Naive thymus-derived CD4-positive, alpha-beta T cell (primary cell): ENCODE results near the gene CHST13. TPM values are rescaled to one million over a fixed set of nuclear protein-coding genes. Genes with fewer than 3 reads are reported as not detected.
A peak's percentile ranks its signal among the peaks of the same experiment; 100 is the strongest.

ENCODE experiments used
- ATAC-seq: fragments of 150-1000 bp; cut with Tn5 transposase; 2 replicates; pipeline ENCODE4 v1.10.0; 2021; ENCODE audit warnings: mild to moderate bottlenecking, moderate library complexity
- CTCF ChIA-PET: fragments of 350-600 bp; sonication (Branson Sonifier 250); formaldehyde crosslinking; loops from one replicate; lab custom pipeline; 2021; ENCODE audit warnings: antibody characterized with exemption; lab: Charles Lee
- POLR2A ChIA-PET: fragments of 350-600 bp; sonication (Branson Sonifier 250); formaldehyde crosslinking; loops from one replicate; lab custom pipeline; 2021; ENCODE audit warnings: antibody characterized with exemption, inconsistent platforms; lab: Charles Lee
- DNase-seq, 9 donors: peaks; one replicate each; pipeline versions ENCODE4 v3.0.0 to v3.0.0-alpha.2; 2020 to 2022; ENCODE audit warnings: mixed read lengths in 1 of 9
- H3K27ac ChIP-seq: one replicate; pipeline ENCODE4 v1.7.0; 2013; ENCODE audit warnings: mild to moderate bottlenecking, low read depth, low read length, moderate library complexity
- H3K27me3 ChIP-seq, 2 donors: one replicate each; pipeline ENCODE4 v1.7.0; 2013; ENCODE audit warnings: low read length in 2 of 2, mild to moderate bottlenecking in 2 of 2, moderate library complexity in 2 of 2; ENCODE audit not compliant: control insufficient read depth in 2 of 2, insufficient read depth in 2 of 2
- H3K36me3 ChIP-seq, 3 experiments: 1 replicate in 2 of 3; 2 replicates in 1 of 3; pipeline ENCODE4 v1.7.0; 2013; ENCODE audit warnings: low read length in 3 of 3, mild to moderate bottlenecking in 3 of 3, moderate library complexity in 1 of 3; ENCODE audit not compliant: insufficient read depth in 3 of 3, control insufficient read depth in 2 of 3
- H3K4me1 ChIP-seq, 2 donors: one replicate each; pipeline ENCODE4 v1.7.0; 2013; ENCODE audit warnings: low read length in 2 of 2, mild to moderate bottlenecking in 2 of 2, moderate library complexity in 1 of 2; ENCODE audit not compliant: control insufficient read depth in 2 of 2, insufficient read depth in 2 of 2
- H3K4me3 ChIP-seq: 2 replicates; pipeline ENCODE4 v1.7.0; 2013; ENCODE audit warnings: mild to moderate bottlenecking, low read length
- H3K9me3 ChIP-seq, 3 experiments: 1 replicate in 2 of 3; 2 replicates in 1 of 3; pipeline ENCODE4 v1.7.0; 2013; ENCODE audit warnings: low read length in 3 of 3; ENCODE audit not compliant: control insufficient read depth in 2 of 3
- H3K27ac Mint-ChIP-seq, 9 donors: one replicate each; pipeline ENCODE4 v1.8.0; 2020 to 2022; ENCODE audit warnings: mixed read lengths in 9 of 9, mild to moderate bottlenecking in 8 of 9, moderate library complexity in 5 of 9, inconsistent platforms in 2 of 9
- H3K27me3 Mint-ChIP-seq, 5 donors: one replicate each; pipeline ENCODE4 v1.8.0; 2021 to 2022; ENCODE audit warnings: mixed read lengths in 5 of 5, mild to moderate bottlenecking in 1 of 5
- H3K36me3 Mint-ChIP-seq, 5 donors: one replicate each; pipeline ENCODE4 v1.8.0; 2020 to 2022; ENCODE audit warnings: mixed read lengths in 5 of 5, mild to moderate bottlenecking in 3 of 5, inconsistent platforms in 1 of 5
- H3K4me1 Mint-ChIP-seq, 7 donors: one replicate each; pipeline ENCODE4 v1.8.0; 2020 to 2022; ENCODE audit warnings: mixed read lengths in 7 of 7, mild to moderate bottlenecking in 3 of 7, inconsistent platforms in 1 of 7
- H3K4me3 Mint-ChIP-seq, 10 donors: one replicate each; pipeline ENCODE4 v1.8.0; 2020 to 2022; ENCODE audit warnings: mild to moderate bottlenecking in 10 of 10, mixed read lengths in 10 of 10, moderate library complexity in 6 of 10, inconsistent platforms in 2 of 10
- H3K9me3 Mint-ChIP-seq, 11 donors: one replicate each; pipeline ENCODE4 v1.8.0; 2020 to 2022; ENCODE audit warnings: mixed read lengths in 11 of 11, mild to moderate bottlenecking in 4 of 11, inconsistent platforms in 1 of 11, moderate library complexity in 1 of 11
- intact Hi-C, 2 donors: fragments of 100-400 bp; cut with micrococcal nuclease; formaldehyde crosslinking; loops; one replicate each; pipeline ENCODE4 v1.15.1; 2023
- polyA plus RNA-seq, 2 donors: library from polyadenylated mRNA; unstranded; fragments of 300-500 nt; fragmentation: Illumina TruSeq; gene quantifications; one replicate each; pipeline ENCODE4 v1.2.3, GENCODE V29; 2021
- total RNA-seq, 6 experiments: library from RNA in 5 of 6; stranded (reverse) in 5 of 6; gene quantifications; 1 replicate in 5 of 6; 2 replicates in 1 of 6; pipeline ENCODE4 v1.2.3 and lab custom pipeline; 2021 to 2026

CHST13 gene
- total and polyA plus RNA-seq, 7 experiments from 2014 or later = 0.21 to 3.8 (median 0.54) TPM; not detected in 3

GRCh38 chr3:126543457-126544061, 19.6 kb downstream of the CHST13 start:
- Mint-ChIP-seq H3K9me3 (peaks cover 0 to 3% (median 0%) of the 10 kb centered on the region in 11 donors), H3K27ac (no peak overlapping the region), H3K36me3 (no peaks in the 10 kb centered on the region), H3K4me3 (no peak overlapping the region), H3K4me1 (peaks cover 0 to 15% (median 0%) of the 10 kb centered on the region in 7 donors), H3K27me3 (peaks cover 0 to 20% (median 15%) of the 10 kb centered on the region in 5 donors)
- H3K4me3 ChIP-seq = no peak overlapping the region
- H3K9me3 ChIP-seq = no peaks in the 10 kb centered on the region
- intact Hi-C loops = no loop called here
- POLR2A ChIA-PET = no interaction called here
- no peaks in the 10 kb centered on the region for H3K4me1 ChIP-seq
- no peak overlapping the region for H3K27ac ChIP-seq
- CTCF ChIA-PET = no interaction called here
- DNase-seq (peak in 1 of 9 donors; percentile 7), ATAC-seq (no peak)
- no peaks in the 10 kb centered on the region for H3K36me3 ChIP-seq
- H3K27me3 ChIP-seq = no peaks in the 10 kb centered on the region

GRCh38 chr3:126544596-126545281, 20.8 kb downstream of the CHST13 start:
- H3K27ac Mint-ChIP-seq = no peak overlapping the region
- Histone ChIP-seq H3K9me3 (no peaks in the 10 kb centered on the region), H3K27me3 (no peaks in the 10 kb centered on the region), H3K4me3 (no peak overlapping the region), H3K4me1 (no peaks in the 10 kb centered on the region), H3K27ac (no peak overlapping the region), H3K36me3 (no peaks in the 10 kb centered on the region)
- H3K27me3 Mint-ChIP-seq = peaks cover 0 to 20% (median 15%) of the 10 kb centered on the region in 5 donors
- ChIA-PET CTCF (no interaction called here), POLR2A (no interaction called here)
- H3K4me1 Mint-ChIP-seq = peaks cover 0 to 14% (median 0%) of the 10 kb centered on the region in 7 donors
- intact Hi-C loops = no loop called here
- no peaks in the 10 kb centered on the region for H3K36me3 Mint-ChIP-seq
- no peak overlapping the region for H3K4me3 Mint-ChIP-seq
- peak in 1 of 9 donors; percentile 14 for DNase-seq
- peaks cover 0 to 2% (median 0%) of the 10 kb centered on the region in 11 donors for H3K9me3 Mint-ChIP-seq
- ATAC-seq = no peak

GRCh38 chr3:126545544-126545943, 21.6 kb downstream of the CHST13 start:
- Histone ChIP-seq H3K4me3 (no peak overlapping the region), H3K36me3 (no peaks in the 10 kb centered on the region), H3K27me3 (no peaks in the 10 kb centered on the region), H3K4me1 (no peaks in the 10 kb centered on the region), H3K9me3 (no peaks in the 10 kb centered on the region), H3K27ac (no peak overlapping the region)
- Mint-ChIP-seq H3K27me3 (peaks cover 0 to 19% (median 10%) of the 10 kb centered on the region in 5 donors), H3K27ac (no peak overlapping the region), H3K9me3 (no peaks in the 10 kb centered on the region), H3K36me3 (no peaks in the 10 kb centered on the region), H3K4me3 (no peak overlapping the region), H3K4me1 (peaks cover 0 to 8% (median 0%) of the 10 kb centered on the region in 7 donors)
- no peak for ATAC-seq
- intact Hi-C loops = no loop called here
- POLR2A ChIA-PET = no interaction called here
- CTCF ChIA-PET = no interaction called here
- DNase-seq = no peak

- POLR2A ChIA-PET = no interaction called here
- H3K4me3 Mint-ChIP-seq = no peak overlapping the region
- intact Hi-C loops = no loop called here
- H3K4me1 Mint-ChIP-seq = peaks cover 0 to 3% (median 0%) of the 10 kb centered on the region in 7 donors
- Histone ChIP-seq H3K4me3 (no peak overlapping the region), H3K36me3 (no peaks in the 10 kb centered on the region), H3K9me3 (no peaks in the 10 kb centered on the region), H3K27ac (no peak overlapping the region), H3K4me1 (no peaks in the 10 kb centered on the region), H3K27me3 (no peaks in the 10 kb centered on the region)
- no peaks in the 10 kb centered on the region for H3K9me3 Mint-ChIP-seq
- CTCF ChIA-PET = no interaction called here
- no peak for DNase-seq
- H3K36me3 Mint-ChIP-seq = no peaks in the 10 kb centered on the region
- no peak overlapping the region for H3K27ac Mint-ChIP-seq
- peaks cover 0 to 19% (median 10%) of the 10 kb centered on the region in 5 donors for H3K27me3 Mint-ChIP-seq
- no peak for ATAC-seq
Observed at GRCh38 chr3:126546013-126546412, 22.1 kb downstream of the CHST13 start.

GRCh38 chr3:126546549-126547239, 22.7 kb downstream of the CHST13 start:
- DNase-seq (no peak), ATAC-seq (no peak)
- no peaks in the 10 kb centered on the region for H3K4me1 ChIP-seq
- Mint-ChIP-seq H3K27ac (peak overlapping the region in 1 of 9 donors; percentile 25), H3K4me3 (no peak overlapping the region), H3K27me3 (peaks cover 0 to 18% (median 7%) of the 10 kb centered on the region in 5 donors), H3K36me3 (no peaks in the 10 kb centered on the region), H3K4me1 (peaks cover 0 to 3% (median 0%) of the 10 kb centered on the region in 7 donors), H3K9me3 (no peaks in the 10 kb centered on the region)
- POLR2A ChIA-PET = no interaction called here
- H3K27me3 ChIP-seq = no peaks in the 10 kb centered on the region
- no peak overlapping the region for H3K27ac ChIP-seq
- no peaks in the 10 kb centered on the region for H3K9me3 ChIP-seq
- intact Hi-C loops = no loop called here
- H3K4me3 ChIP-seq = no peak overlapping the region
- CTCF ChIA-PET = interaction anchor here (1.0 kb wide), 1 partner anchor 10 kb away, joined by 3 read pairs; no protein-coding TSS in a partner anchor
- no peaks in the 10 kb centered on the region for H3K36me3 ChIP-seq

- POLR2A ChIA-PET = no interaction called here
- Histone ChIP-seq H3K4me3 (no peak overlapping the region), H3K4me1 (no peaks in the 10 kb centered on the region), H3K27ac (no peak overlapping the region), H3K27me3 (no peaks in the 10 kb centered on the region), H3K9me3 (no peaks in the 10 kb centered on the region), H3K36me3 (no peaks in the 10 kb centered on the region)
- Mint-ChIP-seq H3K36me3 (no peaks in the 10 kb centered on the region), H3K4me1 (peaks cover 0 to 3% (median 0%) of the 10 kb centered on the region in 7 donors), H3K4me3 (no peak overlapping the region), H3K9me3 (no peaks in the 10 kb centered on the region), H3K27ac (no peak overlapping the region), H3K27me3 (peaks cover 0 to 18% (median 7%) of the 10 kb centered on the region in 5 donors)
- no peak for DNase-seq
- no peak for ATAC-seq
- CTCF ChIA-PET = no interaction called here
- intact Hi-C loops = no loop called here
Observed at GRCh38 chr3:126547721-126548120, 23.8 kb downstream of the CHST13 start.
